Measurements from ENCODE around the gene RNGTT. TPM values are rescaled to one million over a fixed set of nuclear protein-coding genes. Genes with fewer than 3 reads are reported as not detected.

Gene RNGTT
- total and polyA plus RNA-seq, 10 of the 15 experiments (the other 5 are each of a cell fraction or from before 2014, with no cell fraction given): 7.7 to 30.4 (median 22.2) TPM

DNA sequence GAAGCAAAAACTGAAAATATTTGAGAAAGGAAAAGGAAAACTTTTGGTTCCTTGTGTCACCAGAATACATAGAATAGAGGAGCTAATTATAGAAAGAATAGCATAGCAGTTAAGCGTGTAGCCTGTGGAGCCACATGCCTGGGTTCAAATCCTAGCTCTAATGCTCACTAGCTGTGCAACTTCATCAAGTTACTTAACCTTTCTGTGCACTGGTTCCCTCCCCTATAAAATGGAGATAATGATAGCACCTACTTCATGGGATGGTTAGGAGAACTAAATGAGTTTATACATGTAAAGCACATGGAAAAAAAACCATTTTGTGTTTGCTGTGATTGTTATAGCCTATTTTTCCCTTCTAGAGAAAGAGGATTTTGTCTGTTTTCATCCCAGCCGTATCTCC, 24.5 kb upstream of the RNGTT start (continued):
- TF ChIP-seq BRCA1 (IDR thresholded peaks at IDR 0.05; ENCODE audit: low read depth, low read length): no peak
- TF ChIP-seq, protein P1, sequence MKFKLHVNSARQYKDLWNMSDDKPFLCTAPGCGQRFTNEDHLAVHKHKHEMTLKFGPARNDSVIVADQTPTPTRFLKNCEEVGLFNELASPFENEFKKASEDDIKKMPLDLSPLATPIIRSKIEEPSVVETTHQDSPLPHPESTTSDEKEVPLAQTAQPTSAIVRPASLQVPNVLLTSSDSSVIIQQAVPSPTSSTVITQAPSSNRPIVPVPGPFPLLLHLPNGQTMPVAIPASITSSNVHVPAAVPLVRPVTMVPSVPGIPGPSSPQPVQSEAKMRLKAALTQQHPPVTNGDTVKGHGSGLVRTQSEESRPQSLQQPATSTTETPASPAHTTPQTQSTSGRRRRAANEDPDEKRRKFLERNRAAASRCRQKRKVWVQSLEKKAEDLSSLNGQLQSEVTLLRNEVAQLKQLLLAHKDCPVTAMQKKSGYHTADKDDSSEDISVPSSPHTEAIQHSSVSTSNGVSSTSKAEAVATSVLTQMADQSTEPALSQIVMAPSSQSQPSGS (IDR thresholded peaks at IDR 0.05; ENCODE audit: low read length): no peak
- no peak for TF ChIP-seq PML (IDR thresholded peaks at IDR 0.05; ENCODE audit: low read length)
- TF ChIP-seq SREBF2 (IDR thresholded peaks at IDR 0.05; ENCODE audit: low read length): no peak

DNA sequence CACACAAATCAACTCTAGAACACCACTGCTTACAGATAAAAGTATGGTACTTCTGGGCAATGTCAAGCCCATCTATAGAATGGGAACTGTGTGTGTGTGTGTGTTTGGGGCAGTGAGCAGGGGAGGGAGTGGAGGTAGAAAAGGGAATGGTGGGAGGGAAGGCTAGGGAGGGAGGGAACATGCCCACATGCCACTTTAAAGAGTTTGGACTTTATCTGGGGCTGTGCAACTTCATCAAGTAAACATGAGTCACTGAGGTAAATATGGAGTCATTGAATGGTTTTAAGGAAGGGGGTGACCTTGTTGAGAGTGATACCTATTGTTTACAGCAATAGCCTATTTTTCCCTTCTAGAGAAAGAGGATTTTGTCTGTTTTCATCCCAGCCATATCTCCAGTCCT, 22.5 kb upstream of the RNGTT start:
- intact Hi-C loops (cut with micrococcal nuclease; ENCODE audit: unreplicated experiment): no loop called here
- in situ Hi-C loops (cut with MboI): no loop called here
- Histone ChIP-seq H3K9ac (ENCODE audit: control insufficient read depth, insufficient read depth, low read length) (no peak overlapping the region), H3K36me3 (ENCODE audit: control insufficient read depth in 2 of 2, insufficient read depth in 2 of 2, low read length in 1 of 2) (no peaks in the 10 kb centered on the region), H3K4me3 (no peak overlapping the region), H4K20me1 (ENCODE audit: control insufficient read depth, insufficient read depth) (no peaks in the 10 kb centered on the region), H3K27me3 (replicated peaks in 1 of 2; ENCODE audit: control insufficient read depth in 2 of 2, insufficient read depth in 2 of 2, low read length in 1 of 2) (no peaks in the 10 kb centered on the region), H3K27ac (ENCODE audit: control insufficient read depth, insufficient read depth) (no peak overlapping the region), H3K9me3 (replicated peaks; ENCODE audit: control insufficient read depth, insufficient read depth, low read length) (no peaks in the 10 kb centered on the region), H3K79me2 (ENCODE audit: control insufficient read depth, insufficient read depth, low read length) (no peaks in the 10 kb centered on the region), H2AFZ (ENCODE audit: control insufficient read depth, low read depth, low read length) (no peak overlapping the region), H3K4me1 (ENCODE audit: control insufficient read depth, insufficient read depth, low read length) (no peaks in the 10 kb centered on the region; the same call in 1 of the 2 replicates), H3K4me2 (ENCODE audit: control insufficient read depth, insufficient read depth) (no peak overlapping the region)
- ChIA-PET POLR2A (no interaction called here), RAD21 (ENCODE audit: unreplicated experiment) (no interaction called here), SMC1A (ENCODE audit: uncharacterized antibody, unreplicated experiment) (interaction anchor here (1.1 kb wide), 1 partner anchor 256 kb away, joined by 3 read pairs; no protein-coding TSS in a partner anchor), CTCF (interaction anchor here (1.5 to 2.6 kb wide), 2 partner anchors 26 to 258 kb away, joined by 5 to 9 read pairs; no protein-coding TSS in a partner anchor)
- BruUV-seq (replicated peaks): no TSS peak
- FAIRE-seq (no peak), ATAC-seq (no peak), DNase-seq (ENCODE audit: low read depth, low spot score) (no peak)
- TF ChIP-seq FOXM1 (IDR thresholded peaks at IDR 0.05; ENCODE audit: low read depth, low read length): no peak
- TF ChIP-seq HCFC1 (IDR thresholded peaks at IDR 0.05; ENCODE audit: low read length): no peak
- no peak for TF ChIP-seq RUNX3 (IDR thresholded peaks at IDR 0.05; ENCODE audit: low read length)
- TF ChIP-seq ZNF622 (IDR thresholded peaks at IDR 0.05): no peak
- TF ChIP-seq, protein P2, sequence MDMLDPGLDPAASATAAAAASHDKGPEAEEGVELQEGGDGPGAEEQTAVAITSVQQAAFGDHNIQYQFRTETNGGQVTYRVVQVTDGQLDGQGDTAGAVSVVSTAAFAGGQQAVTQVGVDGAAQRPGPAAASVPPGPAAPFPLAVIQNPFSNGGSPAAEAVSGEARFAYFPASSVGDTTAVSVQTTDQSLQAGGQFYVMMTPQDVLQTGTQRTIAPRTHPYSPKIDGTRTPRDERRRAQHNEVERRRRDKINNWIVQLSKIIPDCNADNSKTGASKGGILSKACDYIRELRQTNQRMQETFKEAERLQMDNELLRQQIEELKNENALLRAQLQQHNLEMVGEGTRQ (IDR thresholded peaks at IDR 0.05; ENCODE audit: borderline replicate concordance, low read depth, low read length): no peak
- no peak for TF ChIP-seq MEF2A (IDR thresholded peaks at IDR 0.05; ENCODE audit: insufficient read depth, low read depth, low read length)
- TF ChIP-seq SPI1 (IDR thresholded peaks at IDR 0.05; ENCODE audit: borderline replicate concordance, insufficient read depth, low read depth, low read length): no peak
- TF ChIP-seq ZZZ3 (IDR thresholded peaks at IDR 0.05; ENCODE audit: control insufficient read depth, insufficient read length, low read depth): no peak
